HL-60 (cell line): ENCODE data around the gene ADIG.

ENCODE experiments used
- POLR2AphosphoS5 ChIP-seq: IDR thresholded peaks from 2 replicates; pipeline ENCODE4 v1.6.1; 2012; ENCODE audit warnings: low read depth
- TF ChIP-seq, protein P1 (sequence below): IDR thresholded peaks from one replicate; pipeline ENCODE4 v1.5.1; 2011; ENCODE audit warnings: low read length, control low read depth, inconsistent platforms; ENCODE audit not compliant: insufficient read depth

GRCh38 chr20:38623061-38623460, 42.1 kb downstream of the ADIG start:
- no peak for TF ChIP-seq POLR2AphosphoS5
- TF ChIP-seq, protein P1, sequence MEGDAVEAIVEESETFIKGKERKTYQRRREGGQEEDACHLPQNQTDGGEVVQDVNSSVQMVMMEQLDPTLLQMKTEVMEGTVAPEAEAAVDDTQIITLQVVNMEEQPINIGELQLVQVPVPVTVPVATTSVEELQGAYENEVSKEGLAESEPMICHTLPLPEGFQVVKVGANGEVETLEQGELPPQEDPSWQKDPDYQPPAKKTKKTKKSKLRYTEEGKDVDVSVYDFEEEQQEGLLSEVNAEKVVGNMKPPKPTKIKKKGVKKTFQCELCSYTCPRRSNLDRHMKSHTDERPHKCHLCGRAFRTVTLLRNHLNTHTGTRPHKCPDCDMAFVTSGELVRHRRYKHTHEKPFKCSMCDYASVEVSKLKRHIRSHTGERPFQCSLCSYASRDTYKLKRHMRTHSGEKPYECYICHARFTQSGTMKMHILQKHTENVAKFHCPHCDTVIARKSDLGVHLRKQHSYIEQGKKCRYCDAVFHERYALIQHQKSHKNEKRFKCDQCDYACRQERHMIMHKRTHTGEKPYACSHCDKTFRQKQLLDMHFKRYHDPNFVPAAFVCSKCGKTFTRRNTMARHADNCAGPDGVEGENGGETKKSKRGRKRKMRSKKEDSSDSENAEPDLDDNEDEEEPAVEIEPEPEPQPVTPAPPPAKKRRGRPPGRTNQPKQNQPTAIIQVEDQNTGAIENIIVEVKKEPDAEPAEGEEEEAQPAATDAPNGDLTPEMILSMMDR: no peak
